Activated CD8-positive, alpha-beta T cell treated with anti-CD3 and anti-CD28 coated beads, Interleukin-2, amount 10 ng/mL, durations not matched to agents 7 days and 5 days (primary cell): ENCODE data around the gene AFF3. TPM values are rescaled to one million over a fixed set of nuclear protein-coding genes. Genes with fewer than 3 reads are reported as not detected.
"Not testable (repeated sequence)": the region's sequence is repeated elsewhere in the genome, so short reads cannot be mapped to it uniquely, and the experiment has no call there.

Source experiments
- ATAC-seq: fragments of 150-1000 bp; cut with Tn5 transposase; one replicate; pipeline ENCODE4 v1.10.0; 2021; ENCODE audit warnings: moderate library complexity
- CTCF ChIA-PET: fragments of 350-600 bp; sonication (Branson Sonifier 250); formaldehyde crosslinking; loops from one replicate; lab custom pipeline; 2021; ENCODE audit warnings: antibody characterized with exemption; lab: Charles Lee
- POLR2A ChIA-PET: fragments of 350-600 bp; sonication (Branson Sonifier 250); formaldehyde crosslinking; loops from one replicate; lab custom pipeline; 2021; ENCODE audit warnings: antibody characterized with exemption; lab: Charles Lee
- DNase-seq: peaks from one replicate; pipeline ENCODE4 v3.0.0-alpha.2; 2020
- H3K27ac Mint-ChIP-seq: one replicate; pipeline ENCODE4 v1.8.0; 2021; ENCODE audit warnings: mild to moderate bottlenecking, mixed read lengths
- H3K27me3 Mint-ChIP-seq: one replicate; pipeline ENCODE4 v1.8.0; 2021; ENCODE audit warnings: low read depth, mixed read lengths
- H3K36me3 Mint-ChIP-seq: one replicate; pipeline ENCODE4 v1.8.0; 2021; ENCODE audit warnings: low read depth, mixed read lengths
- H3K4me1 Mint-ChIP-seq: one replicate; pipeline ENCODE4 v1.8.0; 2021; ENCODE audit warnings: low read depth, mixed read lengths
- H3K4me3 Mint-ChIP-seq: one replicate; pipeline ENCODE4 v1.8.0; 2021; ENCODE audit warnings: mild to moderate bottlenecking, mixed read lengths
- H3K9me3 Mint-ChIP-seq: one replicate; pipeline ENCODE4 v1.8.0; 2022; ENCODE audit warnings: mixed read lengths; ENCODE audit not compliant: insufficient read depth
- total RNA-seq, 2 experiments: library from RNA; stranded (reverse); gene quantifications; one replicate each; pipeline ENCODE4 v1.2.3, GENCODE V29; 2021

The AFF3 gene
- total RNA-seq, 2 experiments from 2014 or later, result 7.1 to 7.9 TPM

DNA sequence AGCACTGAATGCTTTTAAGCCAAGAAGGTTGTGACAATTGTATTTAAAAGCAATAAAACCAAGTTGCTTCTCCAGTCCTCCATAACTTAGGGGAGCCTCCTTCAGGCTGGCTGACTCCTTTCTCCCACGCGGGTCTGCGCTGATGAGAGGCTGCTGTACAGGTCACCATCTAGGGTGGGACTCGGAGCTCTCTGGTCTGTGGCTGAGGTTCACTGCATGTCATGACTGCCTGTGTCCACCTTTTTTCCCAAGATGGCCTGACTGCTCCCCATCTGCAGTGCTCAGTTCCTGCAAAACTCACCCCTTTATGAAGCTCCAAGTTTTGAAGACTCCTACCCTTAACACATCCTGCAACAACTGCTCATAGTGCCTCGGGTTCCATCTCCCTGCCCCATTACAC, 194.4 kb downstream of the AFF3 start:
- no peaks in the 10 kb centered on the region for H3K27me3 Mint-ChIP-seq
- H3K36me3 Mint-ChIP-seq, result no peaks in the 10 kb centered on the region
- H3K4me1 Mint-ChIP-seq, result no peaks in the 10 kb centered on the region
- DNase-seq, result no peak
- ATAC-seq, result no peak
- POLR2A ChIA-PET, result no interaction called here
- H3K9me3 Mint-ChIP-seq, result no peaks in the 10 kb centered on the region
- CTCF ChIA-PET, result no interaction called here
- H3K27ac Mint-ChIP-seq, result no peak overlapping the region
- no peak overlapping the region for H3K4me3 Mint-ChIP-seq

DNA sequence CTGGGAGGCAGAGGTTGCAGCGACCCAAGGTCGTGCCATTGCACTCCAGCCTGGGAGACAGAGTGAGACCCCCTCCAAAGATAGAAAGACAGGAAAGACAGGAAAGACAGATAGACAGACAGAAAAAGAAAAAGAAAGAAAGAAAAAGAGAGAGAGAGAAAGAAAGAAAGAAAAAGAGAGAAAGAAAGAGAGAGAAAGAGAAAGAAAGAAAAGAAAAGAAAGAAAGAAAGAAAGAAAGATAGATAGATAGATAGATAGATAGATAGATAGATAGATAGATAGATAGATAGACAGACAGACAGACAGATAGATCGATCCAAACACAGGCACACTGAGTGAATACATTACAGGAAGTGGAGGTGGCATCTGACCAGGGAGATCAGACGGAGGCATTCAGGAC, 195.0 kb downstream of the AFF3 start:
- not testable (repeated sequence) for H3K4me3 Mint-ChIP-seq, H3K27ac Mint-ChIP-seq, ATAC-seq

DNA sequence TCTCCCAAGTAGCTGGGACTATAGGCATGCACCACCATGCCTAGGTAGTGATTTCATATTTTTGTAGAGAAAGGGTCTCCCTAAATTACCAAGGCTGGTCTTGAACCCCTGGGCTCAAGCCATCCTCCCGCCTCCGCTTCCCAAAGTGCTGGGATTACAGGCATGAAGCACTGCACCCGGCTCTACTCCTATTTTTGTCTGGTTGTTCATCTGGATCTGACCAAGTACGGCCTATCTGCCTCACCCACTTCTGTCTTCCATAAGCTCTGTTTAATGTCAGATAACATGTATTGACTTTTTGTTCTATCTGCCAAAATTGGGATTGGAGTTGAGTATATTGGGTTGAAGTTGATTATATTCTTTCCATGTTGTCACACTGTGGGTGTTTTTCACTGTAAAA, 198.4 kb downstream of the AFF3 start:
- no peaks in the 10 kb centered on the region for H3K4me1 Mint-ChIP-seq
- no peaks in the 10 kb centered on the region for H3K27me3 Mint-ChIP-seq
- H3K27ac Mint-ChIP-seq, result no peak overlapping the region
- ChIA-PET CTCF (no interaction called here), POLR2A (no interaction called here)
- no peaks in the 10 kb centered on the region for H3K9me3 Mint-ChIP-seq
- no peak overlapping the region for H3K4me3 Mint-ChIP-seq
- H3K36me3 Mint-ChIP-seq, result no peaks in the 10 kb centered on the region
- no peak for ATAC-seq
- DNase-seq, result no peak

More for the DNA sequence above, 195.0 kb downstream of the AFF3 start:
- DNase-seq, CTCF ChIA-PET, POLR2A ChIA-PET, H3K9me3 Mint-ChIP-seq, H3K36me3 Mint-ChIP-seq, H3K27me3 Mint-ChIP-seq, H3K4me1 Mint-ChIP-seq: not testable (repeated sequence)

DNA sequence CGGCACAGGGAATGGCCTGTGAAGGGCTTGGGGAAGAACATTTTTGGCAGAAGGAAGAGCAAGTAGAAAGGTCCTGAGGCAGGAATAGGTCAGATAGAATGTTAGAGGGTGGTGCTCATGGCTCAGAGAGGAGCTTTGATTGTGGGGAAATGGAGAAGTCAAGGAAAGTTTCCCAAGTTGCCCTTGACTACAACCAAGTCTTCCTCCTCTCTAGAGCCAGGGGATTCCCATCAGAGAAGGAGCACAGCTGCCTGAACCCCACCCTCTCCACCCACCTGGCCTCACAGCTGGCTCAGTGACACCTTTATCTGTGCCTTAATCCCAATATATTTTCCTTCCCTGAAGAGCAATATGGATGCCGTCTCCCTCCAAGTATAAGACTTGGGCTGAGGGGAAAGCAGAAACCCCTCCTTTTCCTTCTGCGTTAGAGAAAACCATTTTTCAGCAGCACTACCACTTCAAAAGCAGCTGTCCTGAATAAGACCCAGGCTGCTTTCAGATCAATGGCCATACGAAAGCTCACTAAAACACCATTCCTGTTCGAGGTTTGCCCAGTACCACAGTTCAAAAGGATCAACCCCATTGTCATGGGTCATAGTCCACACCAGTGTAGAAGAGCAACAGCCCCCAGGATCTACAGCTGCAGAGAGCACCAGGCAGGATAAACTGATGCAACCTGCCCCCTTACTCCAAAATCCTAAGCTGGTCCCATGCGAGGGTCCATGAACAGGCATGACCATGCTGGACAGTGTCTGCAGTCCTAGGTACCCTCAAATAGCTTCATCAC, 199.6 kb downstream of the AFF3 start:
- ATAC-seq (no peak), DNase-seq (no peak)
- ChIA-PET POLR2A (interaction anchor here (0.6 to 0.7 kb wide), 2 partner anchors 65 to 301 kb away, joined by 3 to 8 read pairs; no protein-coding TSS in a partner anchor), CTCF (no interaction called here)
- H3K9me3 Mint-ChIP-seq, result no peaks in the 10 kb centered on the region
- no peak overlapping the region for H3K4me3 Mint-ChIP-seq
- no peak overlapping the region for H3K27ac Mint-ChIP-seq
- no peaks in the 10 kb centered on the region for H3K4me1 Mint-ChIP-seq
- no peaks in the 10 kb centered on the region for H3K36me3 Mint-ChIP-seq
- no peaks in the 10 kb centered on the region for H3K27me3 Mint-ChIP-seq

DNA sequence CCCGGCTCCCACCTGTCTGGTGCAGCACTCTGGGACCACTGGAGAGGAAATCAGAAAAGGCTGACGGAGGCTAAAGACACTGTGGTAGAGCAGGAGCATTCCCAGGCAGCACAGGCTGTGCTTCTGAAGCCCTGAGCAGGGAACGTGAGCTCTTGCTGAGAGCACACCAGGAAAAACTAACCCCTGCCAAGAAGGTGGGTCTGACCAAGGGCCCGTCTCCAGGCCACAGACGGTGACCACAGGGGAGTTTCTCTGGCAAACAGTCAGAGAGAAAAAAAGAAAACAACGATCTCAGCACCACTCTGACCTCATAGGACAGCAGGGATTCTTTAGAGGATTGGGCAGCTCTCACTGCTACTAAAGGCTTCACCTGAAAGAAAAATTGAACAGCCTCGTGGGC, 201.4 kb downstream of the AFF3 start:
- Mint-ChIP-seq H3K27me3 (no peaks in the 10 kb centered on the region), H3K27ac (no peak overlapping the region), H3K4me1 (no peaks in the 10 kb centered on the region), H3K36me3 (no peaks in the 10 kb centered on the region), H3K4me3 (no peak overlapping the region), H3K9me3 (no peaks in the 10 kb centered on the region)
- no peak for ATAC-seq
- POLR2A ChIA-PET, result no interaction called here
- CTCF ChIA-PET, result no interaction called here
- DNase-seq, result no peak

DNA sequence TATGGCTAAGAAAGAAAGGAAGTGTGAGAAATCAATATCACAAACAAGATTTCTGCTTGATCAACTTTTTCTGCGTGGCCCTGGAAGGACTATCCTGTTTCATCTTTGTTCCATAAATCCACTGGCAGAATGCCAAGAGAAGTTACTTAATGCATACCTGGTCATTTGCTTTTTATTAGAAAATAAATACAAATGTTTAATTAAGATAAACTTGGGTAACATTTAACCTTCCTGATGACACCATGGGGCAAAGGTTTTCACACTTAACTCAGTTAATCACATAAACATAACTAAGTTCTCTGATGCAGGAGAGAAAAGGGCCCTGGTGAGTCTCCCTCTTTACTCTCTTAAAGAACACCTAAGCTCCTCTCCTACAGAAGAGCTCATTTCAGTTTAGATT, 203.3 kb downstream of the AFF3 start:
- ChIA-PET CTCF (no interaction called here), POLR2A (no interaction called here)
- no peak for DNase-seq
- no peaks in the 10 kb centered on the region for H3K4me1 Mint-ChIP-seq
- no peaks in the 10 kb centered on the region for H3K36me3 Mint-ChIP-seq
- H3K4me3 Mint-ChIP-seq, result no peak overlapping the region
- ATAC-seq, result no peak
- H3K27ac Mint-ChIP-seq, result no peak overlapping the region
- no peaks in the 10 kb centered on the region for H3K9me3 Mint-ChIP-seq
- no peaks in the 10 kb centered on the region for H3K27me3 Mint-ChIP-seq

DNA sequence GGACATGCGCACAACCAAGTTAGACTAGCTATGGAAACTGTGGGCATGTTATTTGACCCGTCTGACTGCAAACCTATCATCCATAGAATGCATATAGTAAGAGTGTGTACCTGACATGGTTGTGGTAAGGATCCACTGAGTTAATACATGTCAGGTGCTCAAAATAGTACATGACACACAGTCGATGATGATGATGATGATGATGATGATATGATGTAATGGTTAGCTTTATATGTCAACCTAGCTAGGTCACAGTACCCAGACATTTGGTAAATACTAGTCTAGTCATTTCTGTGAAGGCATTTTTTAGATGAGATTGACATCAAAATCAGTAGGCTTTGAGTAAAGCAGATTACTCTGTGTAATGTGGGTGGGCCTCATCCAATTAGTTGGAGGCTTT, 204.1 kb downstream of the AFF3 start:
- DNase-seq (no peak), ATAC-seq (no peak)
- Mint-ChIP-seq H3K36me3 (no peaks in the 10 kb centered on the region), H3K27me3 (no peaks in the 10 kb centered on the region), H3K4me3 (no peak overlapping the region), H3K4me1 (no peaks in the 10 kb centered on the region), H3K9me3 (no peaks in the 10 kb centered on the region), H3K27ac (no peak overlapping the region)
- POLR2A ChIA-PET, result no interaction called here
- CTCF ChIA-PET, result no interaction called here

DNA sequence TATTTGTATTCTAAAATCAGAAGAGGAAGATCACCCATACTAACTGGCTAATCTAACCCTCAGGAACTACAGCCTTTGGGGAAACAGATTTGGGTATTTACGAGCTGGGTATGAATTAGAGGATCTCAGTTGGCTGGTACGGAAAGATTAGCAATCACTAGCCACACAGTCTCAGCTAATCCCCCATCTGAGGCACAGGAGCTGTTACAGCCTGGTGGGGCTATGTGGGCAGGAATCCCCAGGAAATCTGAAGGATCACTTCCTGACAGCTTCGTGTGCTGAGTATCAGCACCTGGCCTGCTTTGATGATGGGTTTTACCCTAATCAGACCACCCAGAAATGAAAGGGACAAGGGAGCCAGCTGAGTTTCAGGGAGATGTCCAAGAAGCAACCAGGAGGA, 206.3 kb downstream of the AFF3 start:
- H3K27me3 Mint-ChIP-seq, result no peaks in the 10 kb centered on the region
- H3K9me3 Mint-ChIP-seq, result no peaks in the 10 kb centered on the region
- ChIA-PET POLR2A (no interaction called here), CTCF (no interaction called here)
- H3K4me3 Mint-ChIP-seq, result no peak overlapping the region
- H3K4me1 Mint-ChIP-seq, result no peaks in the 10 kb centered on the region
- no peak overlapping the region for H3K27ac Mint-ChIP-seq
- no peak for ATAC-seq
- no peak for DNase-seq
- H3K36me3 Mint-ChIP-seq, result no peaks in the 10 kb centered on the region

DNA sequence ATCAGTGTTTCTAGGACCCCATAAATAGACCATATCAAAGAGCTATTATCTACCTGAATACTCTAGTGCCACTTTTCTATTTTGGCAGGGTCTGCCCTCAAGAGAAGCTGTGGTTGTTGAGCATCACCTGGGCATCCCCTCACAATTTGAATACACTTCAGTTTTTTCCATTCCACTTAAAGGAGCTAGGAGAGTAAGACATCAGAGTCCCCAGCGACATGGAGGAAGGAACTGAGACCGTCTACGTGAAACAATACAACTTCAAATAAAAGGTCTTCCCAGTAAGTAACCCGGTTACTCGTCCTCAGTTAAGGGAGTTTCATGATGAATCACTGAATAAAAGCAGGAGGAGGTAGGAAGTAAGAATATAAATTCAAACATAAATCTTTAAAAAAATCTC, 206.7 kb downstream of the AFF3 start:
- H3K27ac Mint-ChIP-seq, result no peak overlapping the region
- ATAC-seq (no peak), DNase-seq (no peak)
- no peaks in the 10 kb centered on the region for H3K9me3 Mint-ChIP-seq
- H3K36me3 Mint-ChIP-seq, result no peaks in the 10 kb centered on the region
- H3K27me3 Mint-ChIP-seq, result no peaks in the 10 kb centered on the region
- H3K4me1 Mint-ChIP-seq, result no peaks in the 10 kb centered on the region
- CTCF ChIA-PET, result no interaction called here
- POLR2A ChIA-PET, result no interaction called here
- H3K4me3 Mint-ChIP-seq, result no peak overlapping the region

DNA sequence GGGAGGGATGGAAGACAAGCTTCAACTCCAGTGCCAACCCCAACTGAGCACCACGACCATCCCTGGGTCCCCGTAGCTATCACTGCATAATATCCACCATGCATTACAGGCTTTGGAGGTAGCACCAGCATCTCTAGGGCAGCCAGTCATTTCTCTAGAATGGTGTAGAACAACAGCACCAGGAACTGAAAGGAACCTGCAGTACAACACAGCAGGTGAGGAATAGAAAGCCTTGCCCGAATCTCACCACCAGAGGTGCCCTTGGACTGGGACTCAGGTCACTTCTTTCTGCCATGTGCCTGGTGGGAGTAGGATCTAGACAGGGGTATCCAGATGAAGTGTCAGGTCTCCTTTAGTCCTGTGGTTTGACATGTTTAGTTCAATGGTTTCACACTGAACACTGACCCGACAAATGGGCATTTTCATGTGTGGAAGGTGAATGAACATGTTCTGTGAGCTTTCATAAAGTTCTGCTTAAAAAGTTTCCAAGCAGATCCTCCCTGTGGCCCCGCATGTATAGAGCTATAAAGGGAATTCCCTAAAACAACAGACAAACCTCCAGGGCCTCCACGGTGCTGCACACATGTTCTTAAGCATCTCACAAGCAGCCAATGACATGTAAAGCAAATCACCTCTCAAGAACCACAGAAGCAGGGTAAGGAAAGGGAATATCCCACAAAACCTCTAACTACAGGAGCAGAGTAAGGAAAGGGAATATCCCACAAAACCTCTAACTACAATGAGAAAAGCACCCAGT, 208.3 kb downstream of the AFF3 start:
- ATAC-seq (no peak), DNase-seq (no peak)
- no peaks in the 10 kb centered on the region for H3K27me3 Mint-ChIP-seq
- ChIA-PET CTCF (no interaction called here), POLR2A (no interaction called here)
- H3K9me3 Mint-ChIP-seq, result no peaks in the 10 kb centered on the region
- H3K36me3 Mint-ChIP-seq, result no peaks in the 10 kb centered on the region
- no peak overlapping the region for H3K27ac Mint-ChIP-seq
- no peak overlapping the region for H3K4me3 Mint-ChIP-seq
- H3K4me1 Mint-ChIP-seq, result no peaks in the 10 kb centered on the region

DNA sequence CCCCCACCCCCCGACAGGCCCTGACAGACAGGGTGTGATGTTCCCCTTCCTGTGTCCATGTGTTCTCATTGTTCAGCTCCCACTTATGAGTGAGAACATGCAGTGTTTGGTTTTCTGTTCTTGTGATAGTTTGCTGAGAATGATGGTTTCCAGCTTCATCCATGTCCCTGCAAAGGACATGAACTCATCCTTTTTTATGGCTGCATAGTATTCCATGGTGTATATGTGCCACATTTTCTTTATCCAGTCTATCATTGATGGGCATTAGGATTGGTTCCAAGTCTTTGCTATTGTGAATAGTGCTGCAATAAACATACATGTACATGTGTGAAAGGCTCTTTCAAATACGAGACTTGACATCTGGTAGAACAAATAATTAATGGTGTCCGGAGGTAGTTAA, 208.9 kb downstream of the AFF3 start:
- ATAC-seq, POLR2A ChIA-PET, H3K9me3 Mint-ChIP-seq, H3K27ac Mint-ChIP-seq, H3K27me3 Mint-ChIP-seq, H3K4me3 Mint-ChIP-seq, H3K4me1 Mint-ChIP-seq, CTCF ChIA-PET, H3K36me3 Mint-ChIP-seq, DNase-seq: not testable (repeated sequence)

DNA sequence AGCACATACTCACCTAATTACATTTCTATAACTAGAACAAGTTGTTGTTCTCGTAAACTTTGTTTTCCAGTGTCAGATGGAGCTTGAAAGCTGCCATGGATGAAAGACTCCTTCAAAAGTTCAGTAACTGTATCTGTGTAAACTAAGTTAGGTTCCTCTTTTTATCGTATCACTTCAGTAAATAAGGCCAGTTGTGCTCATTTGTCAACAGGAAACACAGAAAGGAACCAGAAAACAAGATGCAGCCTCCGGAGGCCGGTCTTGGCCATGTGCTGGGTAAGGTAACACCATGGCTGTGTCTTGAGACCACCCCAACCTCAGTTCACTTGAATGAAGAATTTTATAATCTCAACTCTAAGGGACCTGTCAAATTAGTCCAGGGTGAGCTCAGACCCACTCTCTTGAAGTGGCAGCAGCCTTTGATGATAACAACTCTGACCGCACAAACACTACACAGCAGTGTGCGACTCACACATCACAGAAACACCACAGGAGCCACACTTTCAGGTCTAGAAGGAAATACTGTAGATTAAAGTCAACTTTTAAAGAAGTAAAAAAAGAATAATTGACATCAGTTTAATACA, 213.8 kb downstream of the AFF3 start:
- Mint-ChIP-seq H3K27ac (no peak overlapping the region), H3K36me3 (no peaks in the 10 kb centered on the region), H3K4me1 (no peaks in the 10 kb centered on the region), H3K27me3 (no peaks in the 10 kb centered on the region), H3K4me3 (no peak overlapping the region), H3K9me3 (no peaks in the 10 kb centered on the region)
- ChIA-PET CTCF (no interaction called here), POLR2A (no interaction called here)
- DNase-seq (no peak), ATAC-seq (no peak)
